K562 (cell line): ENCODE data around the gene ERAL1. TPM values are rescaled to one million over a fixed set of nuclear protein-coding genes. Genes with fewer than 3 reads are reported as not detected.
A peak's percentile ranks its signal among the peaks of the same experiment; 100 is the strongest.

Experiments
- ATAC-seq: fragments of 200-7000 bp; cut with Tn5 transposase; 3 replicates; pipeline ENCODE4 v1.9.1; 2020; ENCODE audit warnings: moderate library complexity
- BruUV-seq: library from RNA; stranded (reverse); fragments of 400-500 nt; replicated peaks from 2 replicates; lab custom pipeline; 2021; lab: Mats Ljungman, UMichigan
- CTCF ChIA-PET: fragments of 300-600 bp; formaldehyde crosslinking; extraction: SDS; loops from one replicate; lab custom pipeline; 2021; ENCODE audit warnings: low intra/inter-chr PET ratio; lab: Yijun Ruan, JAX
- POLR2A ChIA-PET: fragments of 300-600, 350-650 bp; sonication (Branson Sonifier 250); formaldehyde crosslinking; extraction: SDS; loops from one replicate; lab custom pipeline; 2021; ENCODE audit warnings: antibody characterized with exemption, inconsistent platforms; lab: Yijun Ruan, JAX
- DNase-seq, 4 experiments: peaks; one replicate each; pipeline versions ENCODE4 v3.0.0 to v3.0.0-alpha.2; 2011 to 2018; ENCODE audit warnings: low spot score in 3 of 4, mixed read lengths in 3 of 4; ENCODE audit errors: extremely low read depth in 1 of 4
- FAIRE-seq: peaks from 2 replicates; lab custom pipeline; 2011; peaks lifted over from hg19 to GRCh38; lab: Jason Lieb, UNC
- H2AFZ ChIP-seq: 2 replicates; pipeline ENCODE4 v1.6.0; 2011; ENCODE audit warnings: low read depth, low read length, control low read depth, inconsistent platforms
- H3K27ac ChIP-seq: fragments of 200-600 bp; 3 replicates; pipeline ENCODE4 v1.8.0; 2011; ENCODE audit warnings: low read depth, mild to moderate bottlenecking, control low read depth, inconsistent platforms, low read length, moderate library complexity, mixed read lengths; ENCODE audit errors: extremely low read depth
- H3K27me3 ChIP-seq, 2 experiments: fragments of 300-600 bp in 1 of 2; 2 replicates in 1 of 2; 3 replicates in 1 of 2; pipeline versions ENCODE4 v1.6.0 to v1.8.0; 2011; ENCODE audit warnings: inconsistent platforms in 2 of 2, low read length in 2 of 2, mild to moderate bottlenecking in 1 of 2, mixed read lengths in 1 of 2, moderate library complexity in 1 of 2; ENCODE audit not compliant: control insufficient read depth in 2 of 2, insufficient read depth in 2 of 2
- H3K36me3 ChIP-seq: fragments of 300-600 bp; 3 replicates; pipeline ENCODE4 v1.8.0; 2011; ENCODE audit warnings: mild to moderate bottlenecking, low read length, inconsistent platforms; ENCODE audit not compliant: control insufficient read depth, insufficient read depth
- H3K4me1 ChIP-seq, 2 experiments: fragments of 200-600 bp in 1 of 2; replicated peaks in 1 of 2; 2 replicates in 1 of 2; 3 replicates in 1 of 2; pipeline versions ENCODE4 v1.5.1 to v1.8.0; 2011; ENCODE audit warnings: inconsistent platforms in 2 of 2, low read length in 2 of 2, mild to moderate bottlenecking in 1 of 2, mixed read lengths in 1 of 2, moderate library complexity in 1 of 2; ENCODE audit not compliant: control insufficient read depth in 2 of 2, insufficient read depth in 2 of 2
- H3K4me2 ChIP-seq: 2 replicates; pipeline ENCODE4 v1.6.1; 2011; ENCODE audit warnings: low read length, control low read depth, inconsistent platforms, mixed read lengths; ENCODE audit not compliant: insufficient read depth
- H3K4me3 ChIP-seq: fragments of 200-600 bp; sonication (generic), shearing (Covaris generic); 2 replicates; pipeline ENCODE4 v1.5.1; 2016; ENCODE audit warnings: control low read depth, inconsistent platforms
- H3K79me2 ChIP-seq: fragments of 200-600 bp; 3 replicates; pipeline ENCODE4 v1.8.0; 2011; ENCODE audit warnings: low read length, inconsistent platforms; ENCODE audit not compliant: control insufficient read depth, insufficient read depth
- H3K9ac ChIP-seq, 2 experiments: 2 replicates each; pipeline versions ENCODE4 v1.6.0 to v1.6.1; 2011; ENCODE audit warnings: low read depth in 2 of 2, low read length in 2 of 2, control low read depth in 1 of 2, inconsistent platforms in 1 of 2, mild to moderate bottlenecking in 1 of 2, mixed read lengths in 1 of 2; ENCODE audit not compliant: insufficient read depth in 1 of 2
- H3K9me1 ChIP-seq: one replicate; pipeline ENCODE4 v1.6.0; 2011; ENCODE audit warnings: inconsistent platforms, mild to moderate bottlenecking, low read length, moderate library complexity; ENCODE audit not compliant: control insufficient read depth, insufficient read depth
- H3K9me3 ChIP-seq: replicated peaks from 2 replicates; pipeline ENCODE4 v1.5.1; 2011; ENCODE audit warnings: low read depth, low read length, inconsistent platforms; ENCODE audit not compliant: control insufficient read depth, insufficient read depth
- H4K20me1 ChIP-seq: replicated peaks from 2 replicates; pipeline ENCODE4 v1.6.1; 2011; ENCODE audit warnings: low read length, inconsistent platforms, mixed read lengths; ENCODE audit not compliant: control insufficient read depth, insufficient read depth
- ARID1B ChIP-seq: fragments of 450-650 bp; IDR thresholded peaks from 2 replicates; pipeline ENCODE4 v1.6.1; 2016; ENCODE audit warnings: antibody characterized with exemption, mild to moderate bottlenecking, inconsistent platforms
- CBX2 ChIP-seq: fragments of 200-600 bp; sonication (generic); IDR thresholded peaks from one replicate; pipeline ENCODE4 v1.6.1; 2012; ENCODE audit warnings: mild to moderate bottlenecking, low read length, inconsistent platforms; ENCODE audit not compliant: insufficient read depth, poor library complexity, severe bottlenecking
- CREB3 ChIP-seq: fragments of 450-650 bp; conservative IDR thresholded peaks from 2 replicates; pipeline ENCODE4 v1.6.1; 2016; ENCODE audit warnings: missing genetic modification characterization, low read depth, mild to moderate bottlenecking, missing compliant biosample characterization, moderate library complexity
- ELF4 ChIP-seq: fragments of 450-650 bp; formaldehyde crosslinking; IDR thresholded peaks from 2 replicates; pipeline ENCODE4 v1.4.0; 2022; ENCODE audit warnings: missing genetic modification characterization
- EZH2 ChIP-seq: IDR thresholded peaks from 2 replicates; pipeline ENCODE4 v1.6.1; 2012; ENCODE audit warnings: low read depth, mild to moderate bottlenecking, inconsistent platforms, low read length, borderline replicate concordance
- HOXB6 ChIP-seq: fragments of 250-450 bp; sonication (Bioruptor Pico); IDR thresholded peaks from 2 replicates; pipeline ENCODE4 v1.5.1; 2022; ENCODE audit warnings: mild to moderate bottlenecking, borderline replicate concordance
- NFE2 ChIP-seq: IDR thresholded peaks from 2 replicates; pipeline ENCODE4 v1.6.1; 2014; ENCODE audit warnings: antibody characterized with exemption, low read depth
- NRF1 ChIP-seq, 2 experiments: fragments of 450-650 bp; IDR thresholded peaks in 1 of 2; conservative IDR thresholded peaks in 1 of 2; 2 replicates each; pipeline ENCODE4 v1.6.1; 2014; ENCODE audit warnings: mild to moderate bottlenecking in 2 of 2
- POLR2H ChIP-seq: IDR thresholded peaks from 2 replicates; pipeline ENCODE4 v1.6.1; 2016; ENCODE audit warnings: missing genetic modification characterization, low read depth, mild to moderate bottlenecking, control low read depth, missing compliant biosample characterization, moderate library complexity
- SAFB ChIP-seq: fragments of 200-400 bp; formaldehyde crosslinking; IDR thresholded peaks from 2 replicates; pipeline ENCODE4 v1.6.1; 2017; ENCODE audit warnings: low read depth, low read length, borderline replicate concordance
- TEAD1 ChIP-seq, 2 experiments: fragments of 450-650 bp in 1 of 2; sonication (generic) in 1 of 2; formaldehyde crosslinking; IDR thresholded peaks; 2 replicates each; pipeline versions ENCODE4 v1.4.0 to v1.8.0; 2020 to 2022; ENCODE audit warnings: mild to moderate bottlenecking in 2 of 2, missing genetic modification reagents in 1 of 2
- TRIM24 ChIP-seq, 2 experiments: fragments of 450-650 bp; IDR thresholded peaks; 2 replicates each; pipeline ENCODE4 v1.6.1; 2016
- ZNF174 ChIP-seq: fragments of 250-450 bp; sonication (Bioruptor Pico); IDR thresholded peaks from 2 replicates; pipeline ENCODE4 v1.4.0; 2020; ENCODE audit warnings: mild to moderate bottlenecking
- ZNF316 ChIP-seq: fragments of 450-650 bp; IDR thresholded peaks from 2 replicates; pipeline ENCODE4 v1.6.1; 2016
- ZNF512 ChIP-seq: IDR thresholded peaks from 2 replicates; pipeline ENCODE4 v1.6.1; 2016; ENCODE audit warnings: missing genetic modification characterization, missing compliant biosample characterization
- ZNF668 ChIP-seq: fragments of 250-450 bp; sonication (Bioruptor Pico); IDR thresholded peaks from 2 replicates; pipeline ENCODE4 v1.8.0; 2022; ENCODE audit warnings: mild to moderate bottlenecking, inconsistent platforms
- ZNF696 ChIP-seq: fragments of 250-450 bp; sonication (Bioruptor Pico); conservative IDR thresholded peaks from 2 replicates; pipeline ENCODE4 v1.4.0; 2020; ENCODE audit warnings: mild to moderate bottlenecking, moderate library complexity
- ZNF76 ChIP-seq: fragments of 250-450 bp; sonication (Bioruptor Pico); IDR thresholded peaks from 2 replicates; pipeline ENCODE4 v1.4.0; 2020; ENCODE audit warnings: mild to moderate bottlenecking, moderate library complexity, borderline replicate concordance
- WGBS: fragments of 100-300 bp; shearing (Covaris generic); methylation state at CpG from one replicate; pipeline ENCODE4 v1.1.6; 2016; ENCODE audit warnings: low coverage, mixed read lengths; ENCODE audit not compliant: insufficient coverage; ENCODE audit errors: missing lambda C conversion rate; 5-methylcytosine and 5-hydroxymethylcytosine counted together
- in situ Hi-C: fragments of 300-500 bp; cut with MboI; formaldehyde crosslinking; loops from 4 replicates; pipeline ENCODE4 v1.15.0; 2018; ENCODE audit warnings: inconsistent platforms, mixed read lengths
- intact Hi-C: fragments of 100-400 bp; cut with micrococcal nuclease; formaldehyde crosslinking; loops from 2 replicates; pipeline ENCODE4 v1.14.2; 2022
- polyA plus RNA-seq, 8 experiments: library from polyadenylated mRNA; depleted of rRNA in 4 of 8; stranded (reverse) in 5 of 8; unstranded in 3 of 8; fragments of >200 nt; fragmentation: Nextera tagmentation in 2 of 8; fragmentation: Illumina TruSeq in 1 of 8; extraction: Ambion mirVana in 2 of 8; extraction: Trizol in 1 of 8; gene quantifications; 2 replicates each; pipeline versions ENCODE4 v1.2.1 to v1.2.3, GENCODE V29; 2011 to 2014; ENCODE audit warnings: inconsistent platforms in 1 of 8, missing spikeins in 1 of 8
- total RNA-seq, 7 experiments: library from RNA; depleted of rRNA in 6 of 7; stranded (reverse); fragments of >200 nt in 6 of 7; fragmentation: Illumina TruSeq in 2 of 7; extraction: Trizol in 2 of 7; gene quantifications; 2 replicates each; pipeline versions ENCODE4 v1.2.1 to v1.2.3, GENCODE V29; 2011 to 2021; ENCODE audit warnings: low replicate concordance in 1 of 7

Gene ERAL1
- total and polyA plus RNA-seq, 9 of the 15 experiments (the other 6 are each of a cell fraction or from before 2014, with no cell fraction given): 37.5 to 351 (median 106) TPM

- Histone ChIP-seq H3K36me3 (peaks cover 4% of the 10 kb centered on the region; the same call in 2 of the 3 replicates), H3K9me3 (no peaks in the 10 kb centered on the region)
- no peak for ATAC-seq
- no peak for DNase-seq
- in situ Hi-C loops: no loop called here
- POLR2A ChIA-PET: no interaction called here
- TF ChIP-seq HOXB6 (CRISPR knock-in tag): no peak
- TF ChIP-seq ZNF512 (tag): no peak
- no peak for TF ChIP-seq CBX2
- no peak for TF ChIP-seq ZNF76 (CRISPR knock-in tag)
- no peak for TF ChIP-seq SAFB
- no peak for TF ChIP-seq TEAD1 (CRISPR knock-in tag; IDR thresholded peaks at IDR 0.05)
- TF ChIP-seq EZH2: no peak
- no peak for TF ChIP-seq CREB3 (tag)
- TF ChIP-seq ELF4 (CRISPR knock-in tag): no peak
- 0 out of 2 replicates have a peak, but pooled peaks have one; percentile 21 for TF ChIP-seq NFE2
- TF ChIP-seq TRIM24 (IDR thresholded peaks at IDR 0.05): no peak
- no peak for TF ChIP-seq ZNF668 (CRISPR knock-in tag)
- TF ChIP-seq ZNF174: no peak
- TF ChIP-seq ZNF316: peak; percentile 22; the same call in 1 of the 2 replicates
- TF ChIP-seq NRF1 (conservative IDR thresholded peaks at IDR 0.05 in 1 of 2, IDR thresholded peaks at IDR 0.05 in 1 of 2): no peak
- TF ChIP-seq ZNF696: no peak
- TF ChIP-seq POLR2H (tag): 0 out of 2 replicates have a peak, but pooled peaks have one; percentile 19
- TF ChIP-seq ARID1B: no peak
- TF ChIP-seq, all 486 proteins: peak for 3
- intact Hi-C loops: no loop called here
- CTCF ChIA-PET: no interaction called here
- no peak overlapping the region for H3K9ac ChIP-seq
- peak overlapping the region; percentile 41; the same call in 2 of the 3 replicates for H3K27ac ChIP-seq
- no peaks in the 10 kb centered on the region; the same call in 1 of the 2 replicates for H4K20me1 ChIP-seq
- no peak overlapping the region for H3K4me2 ChIP-seq
- no peaks in the 10 kb centered on the region for H3K9me1 ChIP-seq
- 65% methylated on average over 4 of the region's 4 CpGs for WGBS
- no peak for FAIRE-seq
- peaks cover 22 to 26% of the 10 kb centered on the region in 2 experiments; a peak in 4 of 5 replicates for H3K4me1 ChIP-seq
- BruUV-seq: no TSS peak
- no peak overlapping the region for H3K4me3 ChIP-seq
- no peak overlapping the region for H2AFZ ChIP-seq
- H3K79me2 ChIP-seq: peaks cover 94% of the 10 kb centered on the region
- no peaks in the 10 kb centered on the region for H3K27me3 ChIP-seq
These were observed 38.3 kb upstream of the ERAL1 start for GRCh38 chr17:28816540-28816939.
